Astrocyte (in vitro differentiated cells and primary cell): ENCODE measurements around the gene ETV5.

Source experiments
- CTCF ChIP-seq: IDR thresholded peaks from 2 replicates; pipeline ENCODE4 v1.5.1; 2011; ENCODE audit warnings: low read depth, mild to moderate bottlenecking, inconsistent platforms, low read length, moderate library complexity; ENCODE audit not compliant: insufficient read depth
- EZH2 ChIP-seq: IDR thresholded peaks from 2 replicates; pipeline ENCODE4 v1.6.1; 2012; ENCODE audit warnings: mild to moderate bottlenecking, low read length, inconsistent platforms; ENCODE audit not compliant: insufficient read depth

GRCh38 chr3:186129206-186129605 lies 20.3 kb upstream of the ETV5 start:
- TF ChIP-seq CTCF (no peak), EZH2 (no peak)
